ENCODE data around the gene EFNA1. TPM values are rescaled to one million over a fixed set of nuclear protein-coding genes. Genes with fewer than 3 reads are reported as not detected.

The EFNA1 gene
- total and polyA plus RNA-seq, 2 of the 8 experiments (the other 6 are each of a cell fraction or from before 2014, with no cell fraction given): 4.9 to 14.6 TPM

DNA sequence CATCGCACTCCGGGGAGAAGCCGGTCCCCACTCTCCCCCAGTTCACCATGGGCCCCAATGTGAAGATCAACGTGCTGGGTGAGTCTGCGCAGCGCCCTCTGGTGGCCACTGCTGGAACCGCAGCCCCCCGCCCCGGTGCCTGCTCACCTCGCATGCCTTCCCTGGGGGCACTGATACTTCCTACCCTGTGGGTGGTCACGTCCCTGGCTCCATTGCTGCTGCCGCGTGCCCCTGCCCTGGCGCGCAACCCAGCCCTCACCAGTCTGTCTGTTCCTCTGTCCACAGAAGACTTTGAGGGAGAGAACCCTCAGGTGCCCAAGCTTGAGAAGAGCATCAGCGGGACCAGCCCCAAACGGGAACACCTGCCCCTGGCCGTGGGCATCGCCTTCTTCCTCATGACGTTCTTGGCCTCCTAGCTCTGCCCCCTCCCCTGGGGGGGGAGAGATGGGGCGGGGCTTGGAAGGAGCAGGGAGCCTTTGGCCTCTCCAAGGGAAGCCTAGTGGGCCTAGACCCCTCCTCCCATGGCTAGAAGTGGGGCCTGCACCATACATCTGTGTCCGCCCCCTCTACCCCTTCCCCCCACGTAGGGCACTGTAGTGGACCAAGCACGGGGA, 41.4 kb upstream of the EFNA1 start:
- H3K4me1 ChIP-seq (replicated peaks in 1 of 4; ENCODE audit: control insufficient read depth in 3 of 4, insufficient read depth in 4 of 4, low read length in 3 of 4): peaks cover 0 to 45% (median 24%) of the 10 kb centered on the region in 4 experiments; a peak in 6 of 7 replicates
- peak overlapping the region; percentile 55; the same call in 1 of the 2 replicates for H2BK12ac ChIP-seq (ENCODE audit: low read depth, low read length)
- no peak overlapping the region; the same call in 1 of the 2 replicates for H2BK15ac ChIP-seq (ENCODE audit: low read length)
- no peak overlapping the region for H2BK120ac ChIP-seq (replicated peaks; ENCODE audit: low read depth, low read length)
- CTCF ChIA-PET (ENCODE audit: partially characterized antibody): interaction anchor here (0.7 to 5.5 kb wide), 28 partner anchors 10 to 344 kb away, joined by 3 to 169 read pairs (median 6); partner anchors contain the start of genes ADAM15, EFNA1, EFNA4 and KRTCAP2
- no peaks in the 10 kb centered on the region for H3K79me2 ChIP-seq (ENCODE audit: control insufficient read depth in 1 of 2, insufficient read depth in 2 of 2, low read length in 2 of 2)
- POLR2A ChIA-PET (ENCODE audit: partially characterized antibody): interaction anchor here (0.8 to 2.3 kb wide), 6 partner anchors 15 to 119 kb away, joined by 3 to 13 read pairs (median 6); partner anchors contain the start of genes EFNA4, KRTCAP2 and SLC50A1
- no peak overlapping the region; the same call in 1 of the 2 replicates for H2BK5ac ChIP-seq (ENCODE audit: low read depth, low read length)
- no peak overlapping the region for H2AFZ ChIP-seq (ENCODE audit: low read length)
- no peak overlapping the region for H3K9ac ChIP-seq (replicated peaks in 1 of 4; ENCODE audit: extremely low read depth in 1 of 4, low read depth in 3 of 4, low read length in 3 of 4)
- H3K18ac ChIP-seq (ENCODE audit: extremely low read depth, low read length): peak overlapping the region; percentile 68; the same call in 1 of the 2 replicates
- H3K36me3 ChIP-seq (ENCODE audit: control insufficient read depth in 2 of 4, insufficient read depth in 4 of 4, low read length in 3 of 4): no peaks in the 10 kb centered on the region
- H3K27ac ChIP-seq (ENCODE audit: low read depth, low read length): no peak overlapping the region
- H3K23me2 ChIP-seq (ENCODE audit: low read depth, low read length): peaks cover 5% of the 10 kb centered on the region; the same call in 1 of the 2 replicates
- H3K79me1 ChIP-seq (ENCODE audit: low read depth, low read length): no peaks in the 10 kb centered on the region
- no peak overlapping the region for H3K23ac ChIP-seq (ENCODE audit: insufficient read length)
- H4K20me1 ChIP-seq (replicated peaks in 1 of 2; ENCODE audit: control insufficient read depth in 1 of 2, insufficient read depth in 2 of 2, low read length in 2 of 2): peaks cover 0 to 11% of the 10 kb centered on the region in 2 experiments
- H3K4me2 ChIP-seq (ENCODE audit: insufficient read depth in 1 of 2, low read depth in 2 of 2, low read length in 2 of 2): peak overlapping the region; percentile 95 to 96
- peak overlapping the region in 3 of 4 experiments; percentile 74 to 81 (median 80); a peak in 4 of 8 replicates for H3K4me3 ChIP-seq (ENCODE audit: extremely low read depth in 1 of 4, insufficient read depth in 2 of 4, low read depth in 3 of 4, low read length in 4 of 4)
- H3K14ac ChIP-seq (ENCODE audit: insufficient read length): no peak overlapping the region
- H3K9me3 ChIP-seq (ENCODE audit: insufficient read depth in 2 of 2, low read depth in 1 of 2, low read length in 1 of 2): no peaks in the 10 kb centered on the region
- H2AK5ac ChIP-seq (ENCODE audit: low read depth, low read length): no peak overlapping the region
- no peak overlapping the region for H4K5ac ChIP-seq (ENCODE audit: insufficient read length, low read depth, low read length)
- H3K27me3 ChIP-seq (replicated peaks in 1 of 4; ENCODE audit: control insufficient read depth in 3 of 4, extremely low read depth in 1 of 4, insufficient read depth in 3 of 4, low read length in 3 of 4): peaks cover 28 to 34% (median 31%) of the 10 kb centered on the region in 4 experiments
- FAIRE-seq (no peak), DNase-seq (ENCODE audit: low read depth in 1 of 2, low spot score in 2 of 2) (peak in 1 of 2 experiments; percentile 98)
- H3K4ac ChIP-seq (replicated peaks; ENCODE audit: insufficient read length, low read depth, low read length): no peak overlapping the region
- 25% methylated on average over 17 of the region's 24 CpGs; no CpG with 5 or more reads in 1 of the 2 experiments for WGBS, 2 experiments (ENCODE audit: extremely low coverage in 1 of 2, insufficient coverage in 1 of 2, insufficient read length in 1 of 2, insufficient replicate concordance in 2 of 2, low coverage in 1 of 2, low lambda C conversion rate in 2 of 2, missing lambda C conversion rate in 1 of 2)
- no peak overlapping the region for H2BK20ac ChIP-seq (ENCODE audit: low read length)
- H3K56ac ChIP-seq (replicated peaks; ENCODE audit: insufficient read length, low read depth, low read length): no peak overlapping the region
- H4K91ac ChIP-seq (replicated peaks; ENCODE audit: insufficient read length, low read length): no peak overlapping the region
- 0 out of 2 replicates have a peak overlapping the region, but pooled peaks have one; percentile 75 for H4K8ac ChIP-seq (ENCODE audit: extremely low read depth, insufficient read depth, low read length)
- TF ChIP-seq, protein P1, sequence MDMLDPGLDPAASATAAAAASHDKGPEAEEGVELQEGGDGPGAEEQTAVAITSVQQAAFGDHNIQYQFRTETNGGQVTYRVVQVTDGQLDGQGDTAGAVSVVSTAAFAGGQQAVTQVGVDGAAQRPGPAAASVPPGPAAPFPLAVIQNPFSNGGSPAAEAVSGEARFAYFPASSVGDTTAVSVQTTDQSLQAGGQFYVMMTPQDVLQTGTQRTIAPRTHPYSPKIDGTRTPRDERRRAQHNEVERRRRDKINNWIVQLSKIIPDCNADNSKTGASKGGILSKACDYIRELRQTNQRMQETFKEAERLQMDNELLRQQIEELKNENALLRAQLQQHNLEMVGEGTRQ (IDR thresholded peaks at IDR 0.05; ENCODE audit: low read length): no peak
- TF ChIP-seq, protein P2, sequence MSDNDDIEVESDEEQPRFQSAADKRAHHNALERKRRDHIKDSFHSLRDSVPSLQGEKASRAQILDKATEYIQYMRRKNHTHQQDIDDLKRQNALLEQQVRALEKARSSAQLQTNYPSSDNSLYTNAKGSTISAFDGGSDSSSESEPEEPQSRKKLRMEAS (IDR thresholded peaks at IDR 0.05): peak; percentile 85
- TF ChIP-seq KDM4A (IDR thresholded peaks at IDR 0.05; ENCODE audit: low read depth, low read length, severe bottlenecking) (no peak), TEAD4 (IDR thresholded peaks at IDR 0.05; ENCODE audit: low read depth, low read length) (peak; percentile 50; the same call in 1 of the 2 replicates), CHD1 (IDR thresholded peaks at IDR 0.05; ENCODE audit: low read depth, low read length) (no peak), CBX5 (IDR thresholded peaks at IDR 0.05; ENCODE audit: low read depth, low read length) (no peak), RAD21 (IDR thresholded peaks at IDR 0.05 in 1 of 2, conservative IDR thresholded peaks at IDR 0.05 in 1 of 2; ENCODE audit: low read depth in 2 of 2, low read length in 2 of 2) (peak in 1 of 2 experiments; percentile 31; a peak in 2 of 4 replicates), PHF8 (conservative IDR thresholded peaks at IDR 0.05; ENCODE audit: low read depth, low read length) (no peak), CREB1 (IDR thresholded peaks at IDR 0.05) (no peak; the same call in 1 of the 2 replicates), JUND (IDR thresholded peaks at IDR 0.05; ENCODE audit: low read length) (no peak)

All from H1 (cell line).